Measurements from ENCODE around the gene PCDHA7.

The PCDHA7 gene

DNA sequence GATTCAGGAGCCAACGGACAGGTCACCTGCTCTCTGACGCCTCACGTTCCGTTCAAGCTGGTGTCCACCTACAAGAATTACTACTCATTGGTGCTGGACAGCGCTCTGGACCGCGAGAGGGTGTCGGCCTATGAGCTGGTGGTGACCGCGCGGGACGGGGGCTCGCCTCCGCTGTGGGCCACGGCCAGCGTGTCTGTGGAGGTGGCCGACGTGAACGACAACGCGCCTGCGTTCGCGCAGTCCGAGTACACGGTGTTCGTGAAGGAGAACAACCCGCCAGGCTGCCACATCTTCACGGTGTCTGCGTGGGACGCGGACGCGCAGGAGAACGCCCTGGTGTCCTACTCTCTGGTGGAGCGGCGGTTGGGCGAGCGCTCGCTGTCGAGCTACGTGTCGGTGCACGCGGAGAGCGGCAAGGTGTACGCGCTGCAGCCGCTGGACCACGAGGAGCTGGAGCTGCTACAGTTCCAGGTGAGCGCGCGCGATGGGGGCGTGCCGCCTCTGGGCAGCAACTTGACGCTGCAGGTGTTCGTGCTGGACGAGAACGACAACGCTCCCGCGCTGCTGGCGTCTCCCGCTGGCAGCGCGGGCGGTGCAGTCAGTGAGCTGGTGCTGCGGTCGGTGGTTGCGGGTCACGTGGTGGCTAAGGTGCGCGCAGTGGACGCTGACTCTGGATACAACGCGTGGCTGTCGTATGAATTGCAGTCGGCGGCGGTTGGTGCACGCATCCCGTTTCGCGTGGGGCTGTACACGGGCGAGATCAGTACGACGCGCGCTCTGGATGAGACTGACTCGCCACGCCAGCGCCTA is 23.3 kb downstream of the PCDHA7 start:
- no peak overlapping the region for H3K4me3 ChIP-seq (ENCODE audit: low read depth, low read length)
- no peak for DNase-seq (ENCODE audit: low read depth)
- TF ChIP-seq, protein P1, sequence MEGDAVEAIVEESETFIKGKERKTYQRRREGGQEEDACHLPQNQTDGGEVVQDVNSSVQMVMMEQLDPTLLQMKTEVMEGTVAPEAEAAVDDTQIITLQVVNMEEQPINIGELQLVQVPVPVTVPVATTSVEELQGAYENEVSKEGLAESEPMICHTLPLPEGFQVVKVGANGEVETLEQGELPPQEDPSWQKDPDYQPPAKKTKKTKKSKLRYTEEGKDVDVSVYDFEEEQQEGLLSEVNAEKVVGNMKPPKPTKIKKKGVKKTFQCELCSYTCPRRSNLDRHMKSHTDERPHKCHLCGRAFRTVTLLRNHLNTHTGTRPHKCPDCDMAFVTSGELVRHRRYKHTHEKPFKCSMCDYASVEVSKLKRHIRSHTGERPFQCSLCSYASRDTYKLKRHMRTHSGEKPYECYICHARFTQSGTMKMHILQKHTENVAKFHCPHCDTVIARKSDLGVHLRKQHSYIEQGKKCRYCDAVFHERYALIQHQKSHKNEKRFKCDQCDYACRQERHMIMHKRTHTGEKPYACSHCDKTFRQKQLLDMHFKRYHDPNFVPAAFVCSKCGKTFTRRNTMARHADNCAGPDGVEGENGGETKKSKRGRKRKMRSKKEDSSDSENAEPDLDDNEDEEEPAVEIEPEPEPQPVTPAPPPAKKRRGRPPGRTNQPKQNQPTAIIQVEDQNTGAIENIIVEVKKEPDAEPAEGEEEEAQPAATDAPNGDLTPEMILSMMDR (conservative IDR thresholded peaks at IDR 0.05; ENCODE audit: low read depth, low read length), result no peak

DNA sequence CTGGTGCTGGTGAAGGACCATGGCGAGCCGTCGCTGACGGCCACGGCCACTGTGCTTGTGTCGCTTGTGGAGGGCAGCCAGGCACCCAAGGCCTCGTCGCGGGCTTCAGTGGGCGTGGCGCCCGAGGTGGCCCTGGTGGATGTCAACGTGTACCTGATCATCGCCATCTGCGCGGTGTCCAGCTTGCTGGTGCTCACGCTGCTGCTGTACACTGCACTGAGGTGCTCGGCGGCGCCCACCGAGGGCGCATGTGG is 23.8 kb downstream of the PCDHA7 start:
- no peak overlapping the region for H3K4me3 ChIP-seq (ENCODE audit: low read depth, low read length)
- TF ChIP-seq, protein P1 (conservative IDR thresholded peaks at IDR 0.05; ENCODE audit: low read depth, low read length), result no peak
- DNase-seq (ENCODE audit: low read depth), result no peak

DNA sequence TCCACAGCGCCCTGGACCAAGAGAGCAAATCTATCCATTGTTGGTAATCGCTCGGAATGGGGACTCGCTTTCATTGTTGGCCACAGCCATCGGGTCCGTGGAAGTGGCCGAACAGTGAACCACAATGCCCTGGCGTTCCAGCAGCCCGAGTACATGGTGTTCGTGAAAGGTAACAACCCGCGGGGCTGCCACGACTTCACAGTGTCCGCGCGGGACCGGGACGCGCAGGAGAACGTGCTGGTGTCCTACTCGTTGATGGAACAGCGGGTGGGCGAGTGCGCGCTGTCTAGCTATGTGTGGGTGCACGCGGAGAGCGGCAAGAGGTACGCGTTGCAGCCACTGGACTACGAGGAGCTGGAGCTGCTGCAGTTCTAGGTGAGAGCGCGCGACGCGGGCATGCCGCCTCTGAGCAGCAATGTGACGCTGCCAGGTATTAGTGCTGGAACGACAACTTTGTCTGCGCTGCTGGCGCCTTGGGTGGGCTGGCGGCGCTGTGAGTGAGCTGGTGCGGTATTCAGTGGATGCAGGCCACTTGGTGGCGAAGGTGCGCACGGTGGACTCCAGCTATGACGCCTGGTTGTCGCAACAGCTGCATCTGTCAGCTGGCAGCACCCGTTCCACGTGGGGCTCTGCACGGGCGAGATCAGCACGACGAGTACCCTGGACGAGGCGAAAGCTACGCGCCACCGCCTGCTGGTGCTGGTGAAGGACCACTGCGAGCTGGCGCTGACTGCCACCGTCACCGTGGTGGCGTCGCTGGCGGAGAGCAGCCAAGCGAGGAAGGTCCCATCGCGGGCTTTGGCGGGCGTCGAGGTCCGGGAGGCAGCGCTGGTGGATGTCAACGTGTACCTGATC is 28.6 kb downstream of the PCDHA7 start:
- DNase-seq (ENCODE audit: low read depth), result no peak
- TF ChIP-seq, protein P1 (conservative IDR thresholded peaks at IDR 0.05; ENCODE audit: low read depth, low read length), result no peak
- H3K4me3 ChIP-seq (ENCODE audit: low read depth, low read length), result no peak overlapping the region

DNA sequence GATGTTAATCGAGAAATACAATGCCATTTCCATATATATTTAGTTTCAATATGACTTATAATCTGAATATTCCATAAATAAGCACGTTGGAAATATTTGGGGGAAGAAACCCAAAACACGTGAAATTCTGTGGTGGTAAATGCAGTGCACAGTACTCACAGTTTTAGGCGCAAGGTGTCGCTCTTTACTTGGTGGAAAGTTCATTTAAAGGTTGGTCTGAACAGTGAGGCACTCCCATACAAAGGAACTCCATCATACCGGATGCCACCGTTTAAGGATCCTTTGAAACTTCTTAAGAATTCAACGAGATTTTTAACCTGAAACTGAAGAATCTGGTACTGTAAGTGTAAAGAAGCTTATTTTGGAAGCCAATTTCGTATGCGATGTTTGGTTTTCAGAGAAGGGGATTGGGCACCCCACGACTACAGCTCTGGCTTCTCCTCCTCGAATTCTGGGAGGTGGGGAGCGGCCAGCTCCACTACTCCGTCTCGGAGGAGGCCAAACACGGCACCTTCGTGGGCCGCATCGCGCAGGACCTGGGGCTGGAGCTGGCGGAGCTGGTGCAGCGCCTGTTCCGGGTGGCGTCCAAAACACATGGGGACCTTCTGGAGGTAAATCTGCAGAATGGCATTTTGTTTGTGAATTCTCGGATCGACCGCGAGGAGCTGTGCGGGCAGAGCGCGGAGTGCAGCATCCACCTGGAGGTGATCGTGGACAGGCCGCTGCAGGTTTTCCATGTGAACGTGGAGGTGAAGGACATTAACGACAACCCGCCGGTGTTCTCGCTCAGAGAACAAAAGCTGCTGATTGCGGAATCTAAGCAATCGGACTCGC is 34.9 kb downstream of the PCDHA7 start, which contains the start of gene PCDHA11:
TSS of gene PCDHA11 (plus strand) at position 237 of the 834 bp plus-strand sequence. CDS start at position 384, 147 bp downstream.
- DNase-seq (ENCODE audit: low read depth), result no peak
- TF ChIP-seq, protein P1 (conservative IDR thresholded peaks at IDR 0.05; ENCODE audit: low read depth, low read length), result no peak
- H3K4me3 ChIP-seq (ENCODE audit: low read depth, low read length), result no peak within 1 kb of the TSS

DNA sequence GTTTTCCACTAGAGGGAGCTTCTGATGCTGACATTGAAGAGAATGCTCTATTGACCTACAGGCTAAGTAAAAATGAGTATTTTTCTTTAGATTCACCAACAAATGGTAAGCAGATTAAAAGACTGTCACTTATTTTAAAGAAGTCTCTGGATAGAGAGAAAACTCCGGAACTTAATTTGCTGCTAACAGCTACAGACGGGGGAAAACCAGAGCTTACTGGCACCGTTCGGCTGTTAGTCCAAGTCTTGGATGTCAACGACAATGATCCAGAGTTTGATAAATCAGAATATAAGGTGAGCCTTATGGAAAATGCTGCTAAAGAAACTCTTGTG is 35.5 kb downstream of the PCDHA7 start:
- TF ChIP-seq, protein P1 (conservative IDR thresholded peaks at IDR 0.05; ENCODE audit: low read depth, low read length), result no peak
- no peak overlapping the region for H3K4me3 ChIP-seq (ENCODE audit: low read depth, low read length)
- DNase-seq (ENCODE audit: low read depth), result no peak

DNA sequence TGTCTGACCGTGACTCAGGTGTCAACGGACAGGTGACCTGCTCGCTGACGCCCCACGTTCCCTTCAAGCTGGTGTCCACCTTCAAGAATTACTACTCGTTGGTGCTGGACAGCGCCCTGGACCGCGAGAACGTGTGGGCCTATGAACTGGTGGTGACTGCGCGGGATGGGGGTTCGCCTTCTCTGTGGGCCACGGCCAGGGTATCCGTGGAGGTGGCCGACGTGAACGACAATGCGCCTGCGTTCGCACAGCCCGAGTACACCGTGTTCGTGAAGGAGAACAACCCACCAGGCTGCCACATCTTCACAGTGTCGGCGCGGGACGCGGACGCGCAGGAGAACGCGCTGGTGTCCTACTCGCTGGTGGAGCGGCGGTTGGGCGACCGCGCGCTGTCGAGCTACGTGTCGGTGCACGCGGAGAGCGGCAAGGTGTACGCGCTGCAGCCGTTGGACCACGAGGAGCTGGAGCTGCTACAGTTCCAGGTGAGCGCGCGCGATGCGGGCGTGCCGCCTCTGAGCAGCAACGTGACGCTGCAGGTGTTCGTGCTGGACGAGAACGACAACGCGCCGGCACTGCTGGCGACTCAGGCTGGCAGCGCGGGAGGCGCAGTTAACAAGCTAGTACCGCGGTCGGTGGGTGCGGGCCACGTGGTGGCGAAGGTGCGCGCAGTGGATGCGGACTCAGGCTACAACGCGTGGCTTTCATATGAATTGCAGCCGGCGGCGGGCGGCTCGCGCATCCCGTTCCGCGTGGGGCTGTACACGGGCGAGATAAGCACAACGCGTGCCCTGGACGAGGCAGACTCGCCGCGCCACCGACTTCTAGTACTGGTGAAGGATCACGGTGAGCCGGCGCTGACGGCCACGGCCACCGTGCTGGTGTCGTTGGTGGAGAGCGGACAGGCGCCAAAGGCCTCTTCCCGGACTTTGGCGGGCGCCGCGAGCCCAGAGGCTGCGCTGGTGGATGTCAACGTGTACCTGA is 36.4 kb downstream of the PCDHA7 start:
- no peak for DNase-seq (ENCODE audit: low read depth)
- H3K4me3 ChIP-seq (ENCODE audit: low read depth, low read length), result no peak overlapping the region
- TF ChIP-seq, protein P1 (conservative IDR thresholded peaks at IDR 0.05; ENCODE audit: low read depth, low read length), result no peak
